ENCODE measurements around the gene DNAH10.

Gene DNAH10

DNA sequence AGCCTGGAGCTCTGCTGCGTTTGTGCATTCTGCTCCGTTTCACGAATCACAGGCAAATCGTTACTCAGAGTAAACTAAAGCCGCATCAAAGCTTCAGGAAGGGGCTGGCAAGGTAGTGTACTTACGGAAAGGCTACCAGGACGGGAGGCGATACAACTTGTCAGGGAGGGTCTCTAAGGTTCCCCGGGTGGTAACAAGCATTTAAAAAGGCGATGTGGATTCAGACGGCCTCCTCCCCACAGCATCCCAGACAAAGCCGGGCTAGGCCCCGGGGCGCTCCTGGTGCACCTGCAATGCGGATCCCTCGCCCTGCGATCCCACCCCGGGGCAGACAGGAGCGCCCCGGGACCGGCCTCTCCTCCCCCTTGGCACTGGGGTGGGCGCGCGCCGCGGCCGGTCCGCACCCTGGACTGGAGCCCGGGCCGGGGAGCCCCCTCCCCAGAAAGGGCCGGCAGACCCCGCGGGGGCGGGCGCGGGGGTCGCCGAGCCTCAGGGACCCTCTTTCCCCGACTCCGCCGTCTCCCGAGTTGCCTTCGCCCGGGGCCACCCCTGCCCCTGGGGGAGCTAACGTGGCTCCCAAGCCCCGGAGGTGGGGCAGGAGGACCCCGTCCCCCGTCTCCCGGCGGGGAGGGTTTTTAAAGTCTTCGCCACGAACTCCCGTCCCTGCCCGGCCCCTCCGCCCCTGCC lies 209.8 kb downstream of the DNAH10 start:
- DNase-seq (ENCODE audit: low spot score) = no peak

GRCh38 chr12:123972457-123973401 lies 210.6 kb downstream of the DNAH10 start, which contains the start of the genes CCDC92 and ZNF664:
Gene CCDC92 (minus strand): TSS chr12:123972831. CDS start chr12:123944305, 28,526 bp downstream.
Gene ZNF664 (plus strand): TSS chr12:123973215. CDS start chr12:124012145, 38,930 bp downstream.
- peak; percentile 100 for DNase-seq (ENCODE audit: low spot score)

DNA sequence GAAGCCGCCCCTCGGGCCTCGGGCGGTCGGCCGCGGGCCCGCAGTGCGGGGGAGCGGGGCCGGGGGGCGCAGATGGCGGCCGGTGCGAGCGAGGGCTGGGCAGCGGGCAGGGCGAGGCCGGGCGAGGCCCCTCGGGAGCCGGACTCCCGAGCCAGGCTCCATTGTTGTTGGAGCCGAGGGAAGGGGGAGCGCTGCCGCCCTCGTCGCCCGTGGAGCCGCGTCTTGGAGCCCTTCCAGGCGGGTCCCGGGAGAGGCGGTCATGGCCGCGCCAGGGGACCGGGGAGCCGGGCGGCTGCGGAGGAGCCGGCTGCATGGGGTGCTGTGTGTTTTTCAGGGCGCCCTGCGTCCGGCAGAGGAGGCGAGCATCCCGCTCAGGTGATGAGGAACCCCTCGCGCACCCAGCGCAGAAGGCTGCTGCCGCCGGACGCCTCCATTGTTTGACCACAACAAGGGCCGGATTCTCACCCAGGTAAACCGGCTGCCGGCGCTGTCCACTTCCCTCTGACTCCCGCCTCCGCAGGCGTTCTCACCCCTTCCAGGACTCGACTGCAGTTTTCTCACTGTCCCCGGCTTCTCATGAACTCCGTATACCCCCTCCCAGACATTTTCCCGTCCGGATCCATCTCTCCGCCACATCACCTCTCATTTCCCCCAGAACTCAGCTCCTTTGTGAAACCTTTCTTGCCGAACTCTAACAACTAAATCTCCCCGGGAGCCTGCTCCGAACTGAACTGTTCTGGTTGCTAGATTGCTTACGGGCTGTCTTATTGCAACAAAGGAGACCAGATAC lies 211.6 kb downstream of the DNAH10 start:
- peak; percentile 37 for DNase-seq (ENCODE audit: low spot score)

DNA sequence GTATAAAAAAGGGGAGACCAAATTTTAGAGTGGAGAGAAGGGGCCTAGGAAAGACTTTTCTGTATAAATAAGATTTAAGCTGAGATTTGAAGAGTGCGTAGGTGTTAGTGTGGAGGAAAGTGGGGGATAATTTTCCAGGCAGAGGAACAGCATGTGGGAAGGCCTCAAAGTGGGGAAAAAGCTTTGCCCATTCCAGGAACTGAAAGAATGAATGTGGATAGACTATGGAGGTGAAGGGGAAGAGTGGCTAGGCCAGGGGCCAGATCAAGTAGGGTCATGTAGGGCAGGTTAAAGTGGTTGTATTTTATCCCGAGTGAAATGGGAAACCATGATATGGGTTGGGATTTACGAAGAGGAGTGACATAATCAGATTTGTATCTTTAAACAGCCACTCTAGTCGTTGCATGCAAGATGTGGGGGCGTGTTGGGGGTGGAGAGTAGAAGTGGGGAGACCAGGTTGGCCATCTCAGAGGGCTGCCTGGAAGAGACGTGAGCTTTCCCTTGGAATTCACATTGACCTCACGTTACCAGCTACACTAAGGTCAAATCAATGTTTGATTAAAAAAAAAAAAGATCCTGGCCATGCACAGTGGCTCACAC lies 214.2 kb downstream of the DNAH10 start:
- DNase-seq (ENCODE audit: low spot score) = no peak

GRCh38 chr12:123979566-123979965 lies 217.5 kb downstream of the DNAH10 start:
- DNase-seq (ENCODE audit: low spot score) = no peak

DNA sequence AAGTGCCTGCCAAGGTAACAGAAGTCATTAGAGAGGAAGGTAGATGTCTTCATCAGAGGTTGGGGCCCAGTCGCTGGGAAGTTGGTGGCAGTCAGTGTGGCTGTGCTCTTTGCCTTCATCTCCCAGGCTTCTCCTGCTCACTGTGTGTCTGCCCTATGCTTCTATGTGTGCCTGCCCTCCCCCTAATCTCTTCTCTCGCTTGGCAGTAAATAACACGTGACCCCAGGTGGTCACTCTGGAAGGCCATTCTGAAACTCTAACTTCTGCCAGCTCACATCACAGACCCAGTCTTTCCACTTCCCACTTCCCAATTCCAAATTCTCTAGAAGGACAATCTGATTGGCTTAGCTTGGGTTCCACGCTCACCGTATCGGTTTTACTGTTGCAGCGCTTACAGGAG lies 220.2 kb downstream of the DNAH10 start:
- no peak for DNase-seq (ENCODE audit: low spot score)

- DNase-seq (ENCODE audit: low spot score) = peak; percentile 51
These were observed 221.9 kb downstream of the DNAH10 start for GRCh38 chr12:123983822-123984485.

DNA sequence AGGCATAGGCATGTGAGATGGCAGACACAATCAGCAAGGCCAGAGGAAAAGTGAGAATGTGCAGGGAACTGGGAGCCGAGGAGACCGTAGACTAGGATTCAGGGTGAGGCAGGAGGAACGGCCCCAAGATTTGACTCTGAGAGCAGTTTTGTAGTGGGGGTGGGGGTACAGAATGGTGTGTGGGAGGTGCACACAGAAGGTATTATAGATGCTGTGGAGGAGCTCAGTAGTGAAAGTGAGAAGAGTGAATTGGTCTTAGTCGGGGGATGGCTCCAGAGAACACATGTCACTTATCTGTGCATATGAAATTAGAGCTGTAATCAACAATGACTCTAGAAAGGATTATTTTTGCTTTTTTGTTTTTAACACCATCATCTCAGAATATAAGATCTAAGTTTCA lies 222.8 kb downstream of the DNAH10 start:
- no peak for DNase-seq (ENCODE audit: low spot score)

All from AG08396 (cell line).